ENCODE results near the gene SARM1. TPM values are rescaled to one million over a fixed set of nuclear protein-coding genes. Genes with fewer than 3 reads are reported as not detected.

Gene SARM1
- total RNA-seq (1 to 10 TPM; 5.8 to 8.9 (median 7.1) TPM), polyA plus RNA-seq (4.0 TPM)
- long read RNA-seq, donor 1, partial matches to known transcripts: 1 of 4 reads
- long read RNA-seq, donor 1, other reads (novel, unspliced or antisense): 3 of 4 reads
- long read RNA-seq, donor 2, full-length matches to known transcripts: 5 of 15 reads
- long read RNA-seq, donor 2, partial matches to known transcripts: 3 of 15 reads
- long read RNA-seq, donor 2, other reads (novel, unspliced or antisense): 7 of 15 reads
- long read RNA-seq, donor 3, partial matches to known transcripts: 3 of 15 reads
- long read RNA-seq, donor 3, other reads (novel, unspliced or antisense): 9 of 15 reads
- long read RNA-seq, donor 4, full-length matches to known transcripts: 10 of 13 reads
- long read RNA-seq, donor 4, partial matches to known transcripts: 0 of 13 reads
- long read RNA-seq, donor 4, other reads (novel, unspliced or antisense): 3 of 13 reads

DNA sequence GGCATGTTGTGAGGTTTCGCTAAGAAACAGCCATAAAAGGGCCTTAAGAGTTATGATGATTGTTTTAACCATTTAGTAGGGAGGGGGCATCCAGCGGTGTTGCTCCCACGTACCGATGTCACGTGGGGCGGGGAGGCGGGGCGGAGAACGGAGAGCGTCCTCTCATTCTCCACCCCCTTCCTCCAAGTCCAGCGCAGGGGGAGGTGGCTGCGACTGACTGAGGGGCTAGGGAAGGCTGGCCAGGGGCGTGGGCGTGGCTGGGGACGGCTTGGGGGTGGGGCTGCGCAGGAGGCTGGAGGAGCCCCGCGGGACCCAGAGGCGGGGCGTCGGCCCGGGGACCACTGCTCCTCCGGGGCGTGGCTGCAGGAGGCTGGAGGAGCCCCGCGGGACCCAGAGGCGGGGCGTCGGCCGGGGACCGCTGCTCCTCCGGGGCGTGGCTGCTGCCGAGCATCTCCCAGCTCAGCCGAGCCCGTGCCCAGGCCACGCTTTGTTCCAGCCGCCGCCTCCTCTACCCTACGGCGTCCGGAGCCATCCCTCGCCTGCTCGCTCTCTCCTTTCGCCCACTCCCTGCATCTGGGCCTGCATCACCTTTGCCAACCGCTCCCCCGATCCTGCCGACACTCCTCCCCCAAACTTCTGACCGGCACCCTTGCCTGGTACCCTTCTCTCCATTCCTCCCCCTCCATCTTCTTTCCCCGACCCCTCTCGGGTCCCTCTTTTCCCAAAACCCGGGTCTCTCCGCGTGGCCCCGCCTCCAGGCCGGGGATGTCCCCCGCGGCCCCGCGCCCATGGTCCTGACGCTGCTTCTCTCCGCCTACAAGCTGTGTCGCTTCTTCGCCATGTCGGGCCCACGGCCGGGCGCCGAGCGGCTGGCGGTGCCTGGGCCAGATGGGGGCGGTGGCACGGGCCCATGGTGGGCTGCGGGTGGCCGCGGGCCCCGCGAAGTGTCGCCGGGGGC is at the start of gene SARM1:
TSS of gene SARM1 (plus strand) at position 450 of the 958 bp plus-strand sequence. CDS start at position 789, 339 bp downstream.
- intact Hi-C loops (cut with DNase I): no loop called here
- Histone ChIP-seq H3K4me1 (ENCODE audit: control insufficient read depth, insufficient read depth, low read length) (peaks cover 14% of the 10 kb centered on the region), H3K27me3 (ENCODE audit: control insufficient read depth, insufficient read depth) (no peaks in the 10 kb centered on the region), H3K4me3 (ENCODE audit: low read length) (peak within 1 kb of the TSS; percentile 56), H3K9me3 (ENCODE audit: control insufficient read depth, low read length) (no peaks in the 10 kb centered on the region), H3K27ac (ENCODE audit: low read length) (peak within 1 kb of the TSS; percentile 44)
- under 1% methylated on average over 80 of the region's 80 CpGs for WGBS
- ATAC-seq: peak; percentile 86 to 90
- peak; percentile 94 to 96 (median 94) for DNase-seq

DNA sequence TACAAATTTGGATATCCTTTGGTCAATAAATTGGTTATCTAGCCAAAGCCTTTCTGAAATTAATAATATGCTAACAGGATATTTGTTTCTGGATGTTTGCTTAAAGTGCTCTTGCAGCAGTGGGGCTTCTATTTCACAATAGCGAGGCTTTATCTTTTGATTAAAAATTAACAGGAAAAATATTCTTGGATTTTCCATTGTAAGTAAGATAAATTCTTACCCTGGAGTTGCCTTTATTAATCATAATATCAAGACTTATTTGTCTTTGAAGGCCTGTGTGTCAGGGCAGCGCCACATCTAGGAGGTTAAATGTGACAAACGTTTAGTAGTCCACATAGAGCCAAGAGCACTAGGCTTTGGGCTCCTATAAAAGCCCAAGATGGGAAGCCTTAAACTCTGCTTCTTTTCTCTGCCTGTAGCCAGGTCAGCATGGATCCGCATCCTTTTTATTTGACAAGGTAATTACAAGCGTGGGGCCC is 47.2 kb upstream of the SARM1 start:
- Histone ChIP-seq H3K27ac (ENCODE audit: low read length) (no peak overlapping the region), H3K4me1 (ENCODE audit: control insufficient read depth, insufficient read depth, low read length) (no peaks in the 10 kb centered on the region), H3K9me3 (ENCODE audit: control insufficient read depth, low read length) (no peaks in the 10 kb centered on the region), H3K4me3 (ENCODE audit: low read length) (no peak overlapping the region), H3K27me3 (ENCODE audit: control insufficient read depth, insufficient read depth) (no peaks in the 10 kb centered on the region)
- no peak for ATAC-seq
- intact Hi-C loops (cut with DNase I): no loop called here
- WGBS: 82% methylated on average over 5 of the region's 5 CpGs
- DNase-seq: no peak

- Histone ChIP-seq H3K9me3 (ENCODE audit: control insufficient read depth, low read length) (no peaks in the 10 kb centered on the region), H3K27ac (ENCODE audit: low read length) (no peak overlapping the region), H3K27me3 (ENCODE audit: control insufficient read depth, insufficient read depth) (no peaks in the 10 kb centered on the region), H3K4me3 (ENCODE audit: low read length) (no peak overlapping the region), H3K4me1 (ENCODE audit: control insufficient read depth, insufficient read depth, low read length) (no peaks in the 10 kb centered on the region)
- WGBS: 89% methylated on average over 3 of the region's 3 CpGs
- ATAC-seq (no peak), DNase-seq (no peak)
- intact Hi-C loops (cut with DNase I): no loop called here
Measured at GRCh38 chr17:28324781-28325180, 46.7 kb upstream of the SARM1 start.

GRCh38 chr17:28325211-28325610 is 46.3 kb upstream of the SARM1 start:
- intact Hi-C loops (cut with DNase I): no loop called here
- no peaks in the 10 kb centered on the region for H3K27me3 ChIP-seq (ENCODE audit: control insufficient read depth, insufficient read depth)
- DNase-seq: no peak
- H3K4me1 ChIP-seq (ENCODE audit: control insufficient read depth, insufficient read depth, low read length): no peaks in the 10 kb centered on the region
- no peak for ATAC-seq
- no peak overlapping the region for H3K27ac ChIP-seq (ENCODE audit: low read length)
- 83% methylated on average over 5 of the region's 5 CpGs for WGBS
- no peak overlapping the region for H3K4me3 ChIP-seq (ENCODE audit: low read length)
- no peaks in the 10 kb centered on the region for H3K9me3 ChIP-seq (ENCODE audit: control insufficient read depth, low read length)

- H3K27me3 ChIP-seq (ENCODE audit: control insufficient read depth, insufficient read depth): no peaks in the 10 kb centered on the region
- intact Hi-C loops (cut with DNase I): no loop called here
- DNase-seq: no peak
- no peaks in the 10 kb centered on the region for H3K4me1 ChIP-seq (ENCODE audit: control insufficient read depth, insufficient read depth, low read length)
- H3K9me3 ChIP-seq (ENCODE audit: control insufficient read depth, low read length): no peaks in the 10 kb centered on the region
- H3K4me3 ChIP-seq (ENCODE audit: low read length): no peak overlapping the region
- 93% methylated on average over 7 of the region's 7 CpGs for WGBS
- no peak overlapping the region for H3K27ac ChIP-seq (ENCODE audit: low read length)
- ATAC-seq: no peak
Measured at GRCh38 chr17:28326114-28326513, 45.4 kb upstream of the SARM1 start.

- WGBS: 94% methylated on average over 9 of the region's 9 CpGs
- DNase-seq: no peak
- intact Hi-C loops (cut with DNase I): no loop called here
Measured at GRCh38 chr17:28327031-28327607, 44.4 kb upstream of the SARM1 start.

GRCh38 chr17:28327709-28328108 is 43.8 kb upstream of the SARM1 start:
- Histone ChIP-seq H3K27me3 (ENCODE audit: control insufficient read depth, insufficient read depth) (no peaks in the 10 kb centered on the region), H3K9me3 (ENCODE audit: control insufficient read depth, low read length) (no peaks in the 10 kb centered on the region), H3K4me3 (ENCODE audit: low read length) (no peak overlapping the region), H3K4me1 (ENCODE audit: control insufficient read depth, insufficient read depth, low read length) (no peaks in the 10 kb centered on the region), H3K27ac (ENCODE audit: low read length) (no peak overlapping the region)
- intact Hi-C loops (cut with DNase I): no loop called here
- DNase-seq (no peak), ATAC-seq (no peak)
- 54% methylated on average over 3 of the region's 3 CpGs for WGBS

More at GRCh38 chr17:28327031-28327607, 44.4 kb upstream of the SARM1 start:
- no peak for ATAC-seq
- Histone ChIP-seq H3K4me1 (ENCODE audit: control insufficient read depth, insufficient read depth, low read length) (no peaks in the 10 kb centered on the region), H3K4me3 (ENCODE audit: low read length) (no peak overlapping the region), H3K27ac (ENCODE audit: low read length) (no peak overlapping the region), H3K9me3 (ENCODE audit: control insufficient read depth, low read length) (no peaks in the 10 kb centered on the region), H3K27me3 (ENCODE audit: control insufficient read depth, insufficient read depth) (no peaks in the 10 kb centered on the region)

DNA sequence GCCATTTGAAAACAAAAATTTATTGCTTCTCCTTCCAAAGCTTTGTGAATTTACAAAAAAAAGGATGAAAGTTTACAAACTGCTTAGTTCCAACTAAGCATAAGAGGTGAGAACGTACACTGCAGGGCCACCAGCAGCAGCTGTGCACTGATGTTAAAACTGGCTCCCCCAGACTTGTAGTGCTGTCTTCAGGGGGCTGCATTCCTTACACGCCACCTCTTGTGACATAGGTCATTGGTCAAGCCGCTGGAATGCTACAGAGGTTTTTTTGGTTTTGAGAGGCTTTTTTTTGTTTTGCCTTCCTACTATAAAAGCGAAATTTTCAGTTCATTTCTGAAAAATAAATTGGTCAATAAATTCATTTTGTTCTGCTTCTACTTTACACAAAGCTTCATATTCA is 43.2 kb upstream of the SARM1 start:
- no peaks in the 10 kb centered on the region for H3K27me3 ChIP-seq (ENCODE audit: control insufficient read depth, insufficient read depth)
- no peak for DNase-seq
- no peaks in the 10 kb centered on the region for H3K9me3 ChIP-seq (ENCODE audit: control insufficient read depth, low read length)
- H3K4me3 ChIP-seq (ENCODE audit: low read length): no peak overlapping the region
- no peaks in the 10 kb centered on the region for H3K4me1 ChIP-seq (ENCODE audit: control insufficient read depth, insufficient read depth, low read length)
- H3K27ac ChIP-seq (ENCODE audit: low read length): no peak overlapping the region
- intact Hi-C loops (cut with DNase I): no loop called here
- ATAC-seq: no peak
- WGBS: 69% methylated on average over 4 of the region's 4 CpGs

- intact Hi-C loops (cut with DNase I): no loop called here
- ATAC-seq (no peak), DNase-seq (no peak)
- H3K4me3 ChIP-seq (ENCODE audit: low read length): no peak overlapping the region
- no peaks in the 10 kb centered on the region for H3K9me3 ChIP-seq (ENCODE audit: control insufficient read depth, low read length)
- no peak overlapping the region for H3K27ac ChIP-seq (ENCODE audit: low read length)
- no peaks in the 10 kb centered on the region for H3K27me3 ChIP-seq (ENCODE audit: control insufficient read depth, insufficient read depth)
- H3K4me1 ChIP-seq (ENCODE audit: control insufficient read depth, insufficient read depth, low read length): peaks cover 6% of the 10 kb centered on the region
- WGBS: 94% methylated on average over 5 of the region's 5 CpGs
Measured at GRCh38 chr17:28330671-28331070, 40.8 kb upstream of the SARM1 start.

DNA sequence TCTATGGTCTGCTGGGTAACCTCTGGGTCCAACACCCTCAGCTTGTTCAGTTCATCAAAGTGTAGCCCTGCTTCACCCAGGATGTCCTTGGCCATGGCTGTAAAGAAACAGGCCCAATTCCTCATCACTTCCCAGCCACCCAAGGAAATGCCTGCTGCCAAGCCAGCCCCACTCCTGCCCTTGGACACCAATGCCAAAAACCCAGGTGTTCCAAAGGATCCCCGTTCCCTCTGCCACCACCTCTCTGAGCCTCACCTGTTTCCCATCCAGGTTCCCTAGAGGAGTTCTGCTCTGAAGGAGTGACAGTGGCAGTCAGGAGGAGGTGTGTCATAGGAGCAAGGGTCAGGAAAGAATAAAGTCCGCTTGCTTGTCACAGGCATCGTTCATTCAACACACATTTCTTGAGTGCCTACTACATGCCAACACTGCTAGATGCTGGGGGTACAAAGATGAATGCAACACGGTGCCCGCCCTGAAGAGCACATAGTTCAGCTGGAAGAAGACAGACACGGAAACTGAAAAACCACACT is 39.5 kb upstream of the SARM1 start:
- ATAC-seq (no peak), DNase-seq (no peak)
- WGBS: 89% methylated on average over 6 of the region's 6 CpGs
- intact Hi-C loops (cut with DNase I): no loop called here
- no peaks in the 10 kb centered on the region for H3K9me3 ChIP-seq (ENCODE audit: control insufficient read depth, low read length)
- H3K27ac ChIP-seq (ENCODE audit: low read length): no peak overlapping the region
- peaks cover 11% of the 10 kb centered on the region for H3K4me1 ChIP-seq (ENCODE audit: control insufficient read depth, insufficient read depth, low read length)
- H3K4me3 ChIP-seq (ENCODE audit: low read length): no peak overlapping the region
- H3K27me3 ChIP-seq (ENCODE audit: control insufficient read depth, insufficient read depth): no peaks in the 10 kb centered on the region

Measured in right cardiac atrium (tissue), 5 donors.